SU-DHL-6 (cell line): Measurements from ENCODE around the gene SRA1.

ENCODE experiments used
- CTCF ChIP-seq: fragments of 200-600 bp; sonication (generic); IDR thresholded peaks from one replicate; pipeline ENCODE4 v1.5.1; 2017; ENCODE audit warnings: antibody characterized with exemption, mild to moderate bottlenecking, low read length, moderate library complexity; ENCODE audit not compliant: insufficient read depth, poor library complexity, severe bottlenecking
- EZH2phosphoT487 ChIP-seq: fragments of 200-600 bp; sonication (generic), shearing (Covaris generic); conservative IDR thresholded peaks from 2 replicates; pipeline ENCODE4 v1.6.1; 2018; ENCODE audit warnings: mild to moderate bottlenecking, antibody characterized with exemption, low read length, moderate library complexity, mixed read lengths

- TF ChIP-seq CTCF = no peak
- TF ChIP-seq EZH2phosphoT487 = no peak
These were observed 48.6 kb upstream of the SRA1 start for GRCh38 chr5:140605879-140606278.
